Activated CD4-positive, CD25-positive, alpha-beta regulatory T cell (primary cell): Measurements from ENCODE around the gene SLC7A7.
A peak's percentile ranks its signal among the peaks of the same experiment; 100 is the strongest.
"Not testable (repeated sequence)": the region's sequence is repeated elsewhere in the genome, so short reads cannot be mapped to it uniquely, and the experiment has no call there.

Experiments
- DNase-seq, 4 experiments: peaks; one replicate each; lab custom pipeline; 2025; lab: John Stamatoyannopoulos, UW

Gene SLC7A7

DNA sequence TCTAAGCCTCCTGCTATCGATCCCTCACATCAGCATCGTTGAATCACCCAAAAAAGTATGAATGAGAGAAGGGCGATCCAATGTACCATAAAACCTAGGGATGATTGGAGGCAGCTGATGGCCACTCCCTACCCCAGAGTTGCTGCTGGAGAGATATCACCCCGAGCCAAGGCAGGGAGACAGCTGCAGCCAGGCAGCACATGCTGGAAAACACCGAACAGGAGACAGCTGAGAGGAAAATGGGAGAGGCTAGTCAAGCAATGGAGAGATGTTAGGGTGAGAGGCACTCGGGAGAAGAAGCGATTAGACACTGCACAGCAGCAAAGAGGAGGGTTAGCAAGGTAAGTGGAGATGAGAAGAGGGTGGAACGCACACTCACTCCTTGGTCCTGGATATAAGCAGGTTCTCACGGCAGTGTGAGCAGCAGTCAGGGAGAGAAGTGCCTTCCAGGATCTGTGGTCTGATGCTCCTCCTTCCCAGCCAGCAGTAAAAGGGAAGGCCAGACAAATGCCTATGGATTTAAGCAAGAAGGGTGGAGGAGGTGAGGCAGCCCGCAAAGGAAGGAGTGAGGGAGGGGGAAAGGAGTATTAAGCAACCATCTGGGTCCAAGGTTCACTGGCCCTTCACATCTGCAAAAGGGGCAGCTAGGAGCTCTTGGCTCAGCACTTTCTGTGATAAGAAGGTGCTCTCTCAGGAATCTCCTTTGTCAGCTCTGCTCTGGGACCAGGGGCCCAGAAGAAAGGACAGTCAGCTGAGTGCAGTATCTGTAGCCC, at the start of gene SLC7A7:
Gene SLC7A7, minus strand, starts transcription at position 495 of the 773 bp plus-strand sequence. CDS start 2,037 bp downstream, outside the sequence.
- no peak for DNase-seq

DNA sequence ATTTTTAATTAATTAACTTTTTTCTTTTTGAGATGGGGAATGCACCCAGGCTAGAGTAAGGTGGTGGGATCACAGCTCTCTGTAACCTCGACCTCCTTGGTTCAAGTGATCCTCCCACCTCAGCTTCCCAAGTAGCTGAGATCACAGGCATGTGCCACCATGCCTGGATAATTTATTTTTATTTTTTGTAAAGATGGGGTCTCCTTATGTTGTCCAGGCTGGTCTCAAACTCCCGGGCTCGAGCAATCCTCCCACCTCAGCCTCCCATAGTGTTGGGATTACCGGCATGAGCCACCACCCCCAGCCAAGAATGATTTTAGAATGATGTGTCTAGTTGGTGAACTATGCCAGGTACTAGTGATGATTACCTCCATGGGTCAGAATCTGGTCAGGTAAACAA, 49.7 kb upstream of the SLC7A7 start:
- DNase-seq = no peak

DNA sequence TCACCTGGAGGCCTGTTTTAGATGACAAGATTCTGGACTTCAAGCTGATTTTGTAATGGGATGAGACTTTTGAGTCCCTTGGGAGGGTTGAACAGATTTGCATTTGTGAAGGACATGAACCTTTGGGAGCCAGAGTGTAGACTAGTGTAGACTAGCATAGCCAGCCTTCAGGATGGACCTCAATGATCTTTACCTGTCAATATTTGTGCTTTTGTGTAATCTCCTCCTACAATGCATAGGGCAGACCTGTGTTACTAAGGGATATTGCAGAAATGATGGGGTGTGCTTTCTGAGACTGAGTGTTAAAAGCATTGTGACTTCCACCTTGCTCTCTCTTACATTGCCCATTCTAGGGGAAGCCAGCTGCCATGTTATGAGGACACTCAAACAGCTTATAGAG, 46.4 kb upstream of the SLC7A7 start:
- no peak for DNase-seq

DNA sequence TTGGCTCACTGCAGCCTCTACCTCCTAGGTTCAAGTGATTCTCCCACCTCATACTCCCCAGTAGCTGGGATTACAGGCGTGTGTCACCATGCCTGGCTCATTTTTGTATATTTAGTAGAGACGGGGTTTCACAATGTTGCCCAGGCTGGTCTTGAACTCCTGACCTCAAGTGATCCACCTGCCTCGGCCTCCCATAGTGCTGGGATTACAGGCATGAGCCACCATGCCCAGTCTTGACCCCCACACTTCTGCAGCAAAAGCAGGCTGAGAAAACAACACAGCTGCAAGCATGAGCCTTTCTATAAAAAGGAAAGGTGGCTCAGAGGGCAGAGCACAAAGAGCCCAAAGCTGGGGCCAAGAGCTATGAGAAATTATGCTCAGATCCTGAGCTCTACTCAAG, 45.1 kb upstream of the SLC7A7 start:
- DNase-seq = not testable (repeated sequence)

DNA sequence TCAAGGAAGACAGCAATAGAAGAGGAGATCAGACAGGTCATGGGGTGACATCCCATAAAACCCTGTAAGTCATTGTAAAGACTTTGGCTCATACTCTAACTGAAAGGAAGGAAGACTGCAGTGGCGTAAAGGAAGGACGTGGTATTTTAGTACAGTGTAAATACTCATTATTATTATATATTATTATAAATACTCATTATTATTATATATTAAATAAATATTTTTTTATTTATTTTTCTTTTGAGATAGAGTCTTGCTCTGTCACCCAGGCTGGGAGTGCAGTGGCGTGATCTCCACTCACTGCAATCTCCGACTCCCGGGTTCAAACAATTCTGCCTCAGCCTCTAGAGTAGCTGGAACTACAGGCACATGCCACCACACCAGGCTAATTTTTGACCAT, 41.2 kb upstream of the SLC7A7 start:
- DNase-seq = no peak

DNA sequence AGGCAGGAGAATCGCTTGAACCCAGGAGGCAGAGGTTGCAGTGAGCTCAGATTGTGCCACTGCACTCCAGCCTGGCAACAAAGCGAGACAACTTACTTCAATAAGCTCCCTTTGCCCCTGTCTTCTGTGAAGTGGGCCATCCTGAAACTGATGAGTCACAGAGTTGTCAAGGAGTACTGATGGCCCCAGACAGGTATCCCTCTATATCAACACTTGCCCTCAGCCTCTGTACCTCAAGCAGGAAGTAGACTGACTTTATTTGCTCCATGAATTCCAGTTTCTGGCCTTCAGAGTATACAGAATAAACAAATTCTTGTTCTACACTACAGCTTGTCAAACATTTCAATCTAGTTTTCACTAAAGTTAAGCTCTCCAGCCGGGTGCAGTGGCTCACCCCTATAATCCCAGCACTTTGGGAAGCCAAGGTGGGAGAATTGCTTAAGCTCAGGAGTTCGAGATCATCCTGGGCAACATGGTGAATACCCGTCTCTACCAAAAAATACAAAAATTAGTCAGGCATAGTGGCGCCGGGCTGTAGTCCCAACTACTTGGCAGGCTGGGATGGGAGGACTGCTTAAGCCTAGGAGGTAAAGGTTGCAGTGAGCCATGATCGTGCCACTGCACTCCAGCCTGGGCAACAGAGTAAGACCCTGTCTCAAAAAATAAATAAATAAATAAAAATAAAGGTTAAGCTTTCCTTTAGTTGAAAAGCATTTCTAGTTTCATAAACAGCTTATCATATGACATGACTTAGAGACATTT, 39.9 kb upstream of the SLC7A7 start:
- DNase-seq = no peak

DNA sequence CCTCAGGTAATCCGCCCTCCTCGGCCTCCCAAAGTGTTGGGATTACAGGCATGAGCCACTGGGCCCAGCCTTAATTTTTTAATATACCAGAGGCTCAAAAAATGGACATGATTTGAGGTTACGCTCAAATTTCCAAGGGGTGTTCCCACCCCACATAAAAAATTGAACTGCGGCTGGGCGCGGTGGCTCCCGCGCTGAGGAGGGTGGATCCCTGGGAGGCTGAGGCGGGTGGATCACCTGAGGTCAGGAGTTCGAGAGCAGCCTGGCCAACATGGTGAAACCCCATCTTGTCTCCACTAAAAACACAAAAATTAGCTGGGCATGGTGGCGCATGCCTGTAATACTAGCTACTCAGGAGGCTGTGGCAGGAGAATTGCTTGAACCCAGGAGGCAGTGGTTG, 39.1 kb upstream of the SLC7A7 start:
- not testable (repeated sequence) for DNase-seq

DNA sequence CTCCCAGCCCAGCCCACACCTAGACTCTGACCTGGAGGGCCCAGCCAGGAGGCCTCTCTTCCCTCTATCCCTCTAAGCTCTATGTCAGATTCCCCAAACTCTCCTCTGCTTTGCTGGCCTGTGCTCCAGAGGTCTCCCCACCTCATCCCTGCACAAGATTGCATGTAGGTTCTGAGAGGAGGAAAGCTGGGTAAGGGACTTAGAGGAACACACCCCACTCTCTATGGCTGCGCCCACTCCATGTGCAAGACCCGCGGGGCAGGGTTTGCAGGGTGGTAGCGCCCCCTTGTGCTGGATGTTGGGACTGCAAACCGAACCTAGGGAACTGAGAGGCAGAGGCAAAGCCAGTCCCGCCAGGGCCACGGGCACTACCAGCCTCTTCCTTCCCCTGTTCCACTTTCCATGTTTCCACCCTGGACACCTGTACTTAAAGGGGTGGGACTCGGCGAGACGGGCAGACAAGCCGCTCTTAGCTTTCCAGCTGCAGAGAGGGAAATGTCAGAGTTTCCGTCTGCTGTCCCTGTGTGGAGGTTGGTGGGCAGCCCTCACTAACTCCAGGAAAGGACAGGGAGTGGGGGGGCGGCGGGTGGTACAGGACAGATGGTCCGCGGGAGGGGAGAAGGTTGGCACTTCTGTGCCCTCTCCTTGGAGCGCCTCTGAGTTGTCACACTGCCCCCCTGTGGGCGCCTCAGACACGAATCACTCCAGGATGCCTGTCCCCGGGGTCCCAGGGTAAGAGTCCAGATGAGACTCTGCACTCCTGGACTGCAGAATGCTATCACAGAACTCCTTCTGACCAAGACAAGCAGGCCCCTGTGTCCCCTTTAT, 37.9 kb upstream of the SLC7A7 start:
- peak; percentile 72 to 99 (median 86) for DNase-seq

DNA sequence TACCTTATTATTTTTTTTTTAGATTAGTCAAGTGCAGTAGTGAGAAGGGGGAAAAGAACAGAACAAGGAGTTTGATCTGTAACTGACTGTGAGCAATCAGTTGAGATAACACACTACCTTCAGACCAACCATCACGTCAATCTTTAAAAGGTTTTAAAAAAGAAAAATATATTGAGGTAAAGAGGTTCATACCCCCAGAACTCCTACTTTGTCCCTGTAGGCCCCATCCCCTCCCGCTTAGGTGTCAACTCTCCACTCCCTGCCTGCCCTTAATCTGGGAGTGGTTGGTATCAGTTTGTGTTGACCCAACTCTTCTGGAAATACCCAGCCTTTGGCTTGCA, 37.3 kb upstream of the SLC7A7 start:
- no peak for DNase-seq

DNA sequence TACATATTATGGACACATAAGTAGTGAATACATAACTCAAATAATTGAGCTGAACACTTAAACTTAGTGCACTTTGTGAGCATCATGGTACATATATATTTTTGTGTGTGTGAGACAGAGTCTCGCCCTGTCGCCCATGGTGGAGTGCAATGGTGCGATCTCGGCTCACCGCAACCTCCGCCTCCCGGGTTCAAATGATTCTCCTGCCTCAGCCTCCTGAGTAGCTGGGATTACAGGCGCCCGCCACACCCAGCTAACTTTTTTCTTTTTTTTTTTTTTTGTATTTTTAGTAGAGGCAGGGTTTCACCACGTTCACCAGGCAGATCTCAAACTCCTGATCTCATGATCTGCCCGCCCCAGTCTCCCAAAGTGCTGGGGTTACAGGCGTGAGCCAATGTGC, 36.9 kb upstream of the SLC7A7 start:
- not testable (repeated sequence) for DNase-seq

DNA sequence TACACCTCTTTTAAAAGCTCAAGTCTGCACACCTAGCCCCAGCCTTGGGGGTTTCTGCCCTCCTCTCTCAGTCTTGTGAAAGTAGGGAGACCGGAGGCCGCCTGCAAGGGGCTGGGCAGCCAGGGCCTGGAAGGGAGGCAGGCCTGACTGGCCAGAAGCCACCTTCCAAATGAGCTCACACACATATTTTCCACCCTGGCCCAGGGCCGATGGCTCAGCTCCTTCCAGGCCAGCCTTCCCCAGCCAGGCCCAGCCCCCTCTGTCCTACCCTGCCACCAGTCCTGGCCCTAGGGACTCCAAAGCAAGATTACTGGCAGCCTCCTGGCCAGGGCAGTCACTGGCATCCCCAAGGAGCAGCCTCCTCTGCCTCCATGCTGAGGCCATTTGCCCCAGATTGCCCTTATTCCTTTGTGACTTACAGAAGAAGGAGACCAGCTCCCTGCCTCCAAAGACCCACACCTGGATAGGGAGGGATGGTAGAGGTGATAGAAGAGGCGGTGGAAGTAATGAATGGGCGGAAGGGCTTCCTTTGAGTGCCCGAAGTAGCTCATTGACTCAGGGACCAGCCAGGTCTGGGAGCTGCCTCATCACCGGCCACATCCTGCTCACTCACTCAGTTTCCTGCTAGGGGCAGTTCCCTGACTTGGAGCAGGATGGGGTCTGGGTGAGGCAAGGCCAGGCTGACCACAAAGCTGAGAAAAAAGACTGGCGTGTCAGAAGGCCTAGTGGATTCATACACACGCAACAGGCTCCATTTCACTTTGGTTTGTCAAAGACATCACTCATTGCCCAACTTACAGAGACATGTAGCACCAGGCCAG, 35.9 kb upstream of the SLC7A7 start:
- no peak for DNase-seq

DNA sequence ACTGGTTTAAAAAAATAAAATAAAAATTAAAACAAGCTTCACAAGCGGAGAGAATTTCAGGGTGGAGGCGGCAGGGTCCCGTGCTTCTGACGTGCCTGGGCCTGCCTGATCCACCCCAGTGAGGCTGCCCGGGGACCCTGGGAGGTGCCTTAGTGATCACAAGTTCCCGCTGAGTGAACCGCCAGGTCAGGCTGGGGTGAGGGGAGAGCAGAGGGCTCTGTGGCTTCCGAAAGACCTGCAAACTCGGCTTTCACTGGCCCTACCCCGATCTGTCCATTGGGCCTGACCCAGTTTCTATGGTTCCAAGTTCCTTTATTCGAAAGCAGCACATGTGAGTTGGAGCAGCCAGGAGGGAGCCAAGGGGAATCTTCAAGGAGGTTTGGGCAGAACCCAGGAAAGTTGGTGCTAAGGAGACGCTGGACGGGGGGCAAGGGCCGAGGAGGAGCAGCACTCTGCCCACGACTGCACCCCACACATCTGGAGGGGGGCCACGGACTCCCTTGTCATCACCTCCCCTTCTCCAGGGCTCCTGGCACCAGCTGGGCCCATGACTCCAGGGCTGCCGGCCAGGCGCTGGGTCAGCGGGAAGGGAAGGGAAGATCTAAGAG, 34.1 kb upstream of the SLC7A7 start:
- no peak for DNase-seq

DNA sequence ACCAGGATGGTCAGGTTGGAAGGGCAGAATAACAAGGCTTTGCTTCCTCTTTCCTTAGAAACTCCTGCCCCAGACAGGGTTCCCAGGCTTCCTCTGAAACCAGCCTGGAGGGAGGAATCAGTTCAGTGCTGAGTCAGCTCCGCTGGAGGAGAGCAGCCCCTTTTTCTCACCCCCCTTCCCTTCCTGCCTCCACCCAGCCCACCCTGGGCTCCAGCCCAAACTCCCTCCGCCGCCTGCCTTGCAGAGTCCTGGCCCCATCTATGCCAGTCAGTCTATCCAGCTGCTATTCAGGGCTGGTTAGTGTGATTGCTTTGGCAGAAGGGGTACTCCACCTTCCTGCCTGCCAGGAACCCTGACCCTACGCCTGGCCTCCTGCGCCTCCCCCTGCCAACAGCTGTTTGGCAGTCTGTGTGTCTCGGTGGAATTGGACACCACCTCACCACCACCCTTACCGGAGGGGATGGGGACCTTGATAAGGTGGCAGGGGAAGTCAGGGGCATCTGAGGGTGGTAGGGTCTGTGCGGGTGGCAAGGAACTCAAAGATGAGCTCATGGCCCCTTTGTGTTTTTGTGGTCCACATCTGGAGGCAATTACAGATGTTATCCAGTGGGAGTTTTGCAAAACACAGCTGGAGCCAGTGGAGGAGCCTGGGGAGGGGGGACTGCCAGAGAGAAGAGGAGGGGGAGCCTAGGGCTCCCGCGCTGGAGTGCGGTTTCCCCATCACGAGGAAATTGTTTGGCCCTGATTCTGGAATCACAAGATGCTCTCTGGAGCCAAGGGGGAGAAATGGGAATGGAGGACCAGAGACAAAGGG, 33.3 kb upstream of the SLC7A7 start:
- no peak for DNase-seq

DNA sequence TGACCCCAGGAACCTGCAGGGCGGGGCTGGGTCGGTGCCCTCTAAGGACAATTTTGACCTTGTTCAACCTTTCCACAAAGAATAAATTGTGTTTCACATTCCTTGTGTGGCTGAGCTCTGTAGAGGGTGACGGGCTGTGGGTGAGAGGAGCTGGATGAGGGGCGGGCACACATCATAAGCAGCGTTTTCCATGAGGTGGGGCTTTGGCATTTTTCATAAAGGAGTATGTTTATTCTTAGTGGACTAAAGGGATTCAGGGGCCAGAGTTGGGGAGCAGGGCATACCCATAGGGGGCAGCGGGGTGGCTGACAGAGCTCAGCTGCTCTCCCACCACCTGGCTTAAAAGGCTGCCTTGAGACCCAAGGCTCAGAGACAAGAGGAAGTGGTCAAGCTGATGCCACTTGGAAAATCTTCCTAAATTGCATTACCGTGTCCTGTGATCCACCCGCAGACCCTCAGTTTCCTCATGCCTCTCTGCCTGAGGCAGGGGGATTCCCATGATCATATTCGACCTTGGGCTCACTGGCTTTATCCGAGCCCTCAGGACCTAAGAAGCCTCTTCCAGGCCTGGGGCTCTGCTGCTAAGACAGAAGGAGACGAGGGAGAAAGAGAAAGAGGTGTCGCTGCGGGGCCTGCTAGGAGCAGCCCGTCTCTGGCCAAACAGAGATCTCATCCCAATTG, 32.6 kb upstream of the SLC7A7 start:
- DNase-seq = no peak

DNA sequence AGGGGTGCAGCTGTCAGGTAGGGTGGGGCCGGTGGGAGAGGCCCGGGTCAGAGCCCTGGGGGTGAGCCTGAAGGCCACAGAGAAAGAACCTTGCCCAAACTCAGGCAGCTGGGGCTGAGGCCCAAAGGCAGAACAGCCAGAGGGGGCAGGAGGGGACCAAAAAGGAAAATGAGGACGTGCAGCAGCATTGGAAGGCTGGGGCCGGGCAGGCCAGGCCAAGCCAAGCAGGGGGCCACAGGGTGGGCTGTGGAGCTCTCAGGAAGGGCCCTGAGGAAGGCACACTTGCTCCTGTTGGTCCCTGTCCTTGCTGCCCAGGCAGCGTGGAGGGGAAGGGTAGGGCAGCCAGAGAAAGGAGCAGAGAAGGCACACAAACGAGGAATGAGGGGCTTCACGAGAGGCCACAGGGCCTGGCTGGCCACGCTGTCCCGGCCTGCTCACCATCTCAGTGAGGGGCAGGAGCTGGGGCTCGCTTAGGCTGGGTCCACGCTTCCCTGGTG, 31.6 kb upstream of the SLC7A7 start:
- DNase-seq = no peak

DNA sequence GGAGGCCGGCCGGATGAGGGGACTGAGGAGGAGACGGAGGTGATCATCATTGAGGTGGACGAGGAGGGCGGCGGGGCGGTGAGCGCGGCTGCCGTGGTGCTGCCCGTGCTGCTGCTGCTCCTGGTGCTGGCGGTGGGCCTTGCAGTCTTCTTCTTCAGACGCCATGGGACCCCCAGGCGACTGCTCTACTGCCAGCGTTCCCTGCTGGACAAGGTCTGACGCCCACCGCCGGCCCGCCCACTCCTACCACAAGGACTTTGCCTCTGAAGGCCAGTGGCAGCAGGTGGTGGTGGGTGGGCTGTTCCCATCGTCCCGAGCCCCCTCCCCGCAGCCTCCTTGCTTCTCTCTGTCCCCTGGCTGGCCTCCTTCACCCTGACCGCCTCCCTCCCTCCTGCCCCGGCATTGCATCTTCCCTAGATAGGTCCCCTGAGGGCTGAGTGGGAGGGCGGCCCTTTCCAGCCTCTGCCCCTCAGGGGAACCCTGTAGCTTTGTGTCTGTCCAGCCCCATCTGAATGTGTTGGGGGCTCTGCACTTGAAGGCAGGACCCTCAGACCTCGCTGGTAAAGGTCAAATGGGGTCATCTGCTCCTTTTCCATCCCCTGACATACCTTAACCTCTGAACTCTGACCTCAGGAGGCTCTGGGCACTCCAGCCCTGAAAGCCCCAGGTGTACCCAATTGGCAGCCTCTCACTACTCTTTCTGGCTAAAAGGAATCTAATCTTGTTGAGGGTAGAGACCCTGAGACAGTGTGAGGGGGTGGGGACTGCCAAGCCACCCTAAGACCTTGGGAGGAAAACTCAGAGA, 30.8 kb upstream of the SLC7A7 start:
- no peak for DNase-seq

DNA sequence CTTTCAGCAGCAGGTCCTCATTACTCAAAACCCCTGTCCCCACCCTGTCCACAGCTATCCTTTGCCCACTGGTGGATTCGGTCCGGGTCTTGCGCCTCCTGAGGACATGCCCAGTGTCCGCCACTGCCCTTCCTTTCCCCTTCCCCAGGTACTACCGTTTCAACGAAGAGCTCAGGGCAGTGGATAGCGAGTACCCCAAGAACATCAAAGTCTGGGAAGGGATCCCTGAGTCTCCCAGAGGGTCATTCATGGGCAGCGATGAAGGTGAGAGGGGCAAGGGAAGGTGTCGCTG, 29.8 kb upstream of the SLC7A7 start:
- DNase-seq = no peak

DNA sequence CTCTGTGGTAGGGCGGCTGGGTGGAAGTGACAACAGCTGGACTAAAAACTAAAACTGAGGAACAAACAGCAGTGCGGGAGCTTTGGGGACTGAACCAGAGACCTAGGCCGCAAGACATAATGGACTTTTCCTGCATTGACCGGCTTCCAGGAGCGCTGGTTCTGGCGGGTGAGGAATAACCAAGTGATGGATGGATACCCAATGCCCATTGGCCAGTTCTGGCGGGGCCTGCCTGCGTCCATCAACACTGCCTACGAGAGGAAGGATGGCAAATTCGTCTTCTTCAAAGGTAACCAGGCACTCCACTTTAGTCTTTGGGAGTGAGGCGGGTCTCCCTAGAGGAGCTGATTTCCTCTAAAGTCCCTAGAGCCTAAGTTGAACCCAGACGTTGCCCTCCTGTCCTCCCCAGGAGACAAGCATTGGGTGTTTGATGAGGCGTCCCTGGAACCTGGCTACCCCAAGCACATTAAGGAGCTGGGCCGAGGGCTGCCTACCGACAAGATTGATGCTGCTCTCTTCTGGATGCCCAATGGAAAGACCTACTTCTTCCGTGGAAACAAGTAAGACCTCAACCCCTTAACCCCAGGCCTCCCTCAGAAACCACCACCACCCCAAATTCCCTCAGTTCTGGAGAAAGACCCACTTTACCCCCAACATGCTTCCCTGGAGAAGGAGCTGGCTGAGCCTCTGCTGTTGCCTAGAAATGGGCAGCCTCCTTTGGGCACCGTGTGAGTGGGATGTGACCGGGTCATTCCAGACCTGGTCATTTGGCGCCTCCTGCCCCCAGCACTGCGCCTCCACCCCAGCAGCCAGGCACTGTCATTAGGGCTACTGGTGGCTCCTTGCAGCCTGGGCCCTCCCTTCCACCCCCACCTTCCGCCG, 29.2 kb upstream of the SLC7A7 start:
- no peak for DNase-seq
